Activated naive CD8-positive, alpha-beta T cell treated with anti-CD3 and anti-CD28 coated beads, Interleukin-2, amount 10 ng/mL, durations not matched to agents 7 days and 5 days (primary cell): ENCODE results near the gene LEKR1. TPM values are rescaled to one million over a fixed set of nuclear protein-coding genes. Genes with fewer than 3 reads are reported as not detected.

ENCODE experiments used
- ATAC-seq: fragments of 150-1000 bp; cut with Tn5 transposase; one replicate; pipeline ENCODE4 v1.10.0; 2021; ENCODE audit warnings: low read depth, moderate library complexity
- POLR2A ChIA-PET: fragments of 350-600 bp; sonication (Branson Sonifier 250); formaldehyde crosslinking; loops from one replicate; lab custom pipeline; 2021; ENCODE audit warnings: antibody characterized with exemption; lab: Charles Lee
- DNase-seq: peaks from one replicate; pipeline ENCODE4 v3.0.0; 2021
- H3K27ac Mint-ChIP-seq: one replicate; pipeline ENCODE4 v1.8.0; 2022; ENCODE audit warnings: mild to moderate bottlenecking, mixed read lengths
- H3K27me3 Mint-ChIP-seq: one replicate; pipeline ENCODE4 v1.8.0; 2022; ENCODE audit warnings: mild to moderate bottlenecking, moderate library complexity, mixed read lengths
- H3K36me3 Mint-ChIP-seq: one replicate; pipeline ENCODE4 v1.8.0; 2021; ENCODE audit warnings: mild to moderate bottlenecking, mixed read lengths
- H3K4me1 Mint-ChIP-seq: one replicate; pipeline ENCODE4 v1.8.0; 2021; ENCODE audit warnings: mixed read lengths
- H3K4me3 Mint-ChIP-seq: one replicate; pipeline ENCODE4 v1.8.0; 2022; ENCODE audit warnings: mild to moderate bottlenecking, moderate library complexity, mixed read lengths
- H3K9me3 Mint-ChIP-seq: one replicate; pipeline ENCODE4 v1.8.0; 2021; ENCODE audit warnings: mixed read lengths
- total RNA-seq, 2 experiments: library from RNA; stranded (reverse); gene quantifications; one replicate each; pipeline ENCODE4 v1.2.3, GENCODE V29; 2021

Gene LEKR1
- total RNA-seq, 2 experiments from 2014 or later, result 1.3 to 1.5 TPM

DNA sequence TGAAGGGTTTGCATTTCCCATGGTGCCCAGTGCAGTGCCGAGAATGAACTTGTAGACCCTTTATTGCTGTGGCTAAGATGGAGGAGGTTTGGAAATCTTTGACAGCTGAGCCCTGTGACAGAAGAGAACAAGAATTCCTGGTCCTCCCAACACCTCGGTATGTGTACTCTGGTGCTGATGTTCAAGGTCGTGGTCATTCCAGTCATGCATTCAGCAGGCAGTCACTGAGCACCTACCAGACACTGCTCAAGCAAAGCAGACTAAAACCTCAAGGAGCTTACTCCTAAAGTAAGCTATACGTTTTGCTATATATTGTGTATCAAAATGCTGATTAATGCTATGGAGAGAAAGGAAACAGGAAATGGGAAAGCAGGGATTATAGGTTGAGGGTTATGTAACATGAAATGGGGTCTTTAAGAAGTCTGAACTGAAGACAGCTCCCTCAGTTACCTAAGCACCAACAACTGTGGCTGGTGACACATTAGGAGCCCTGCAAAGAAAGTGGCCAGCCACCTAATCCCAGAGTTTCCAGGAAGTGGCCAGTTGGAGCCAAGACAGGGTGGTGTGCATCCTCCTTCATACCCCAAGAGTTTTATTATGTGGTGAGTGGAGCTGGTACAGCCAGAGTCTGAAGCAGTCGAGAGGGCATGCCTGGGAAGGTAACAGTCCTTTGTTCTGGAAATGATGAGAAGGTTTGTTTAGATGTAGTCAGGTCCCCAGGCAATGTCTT, 268.8 kb downstream of the LEKR1 start:
- ATAC-seq (no peak), DNase-seq (no peak)
- Mint-ChIP-seq H3K27me3 (no peaks in the 10 kb centered on the region), H3K36me3 (peaks cover 2% of the 10 kb centered on the region), H3K9me3 (no peaks in the 10 kb centered on the region), H3K4me1 (peaks cover 22% of the 10 kb centered on the region), H3K27ac (peak overlapping the region; percentile 4), H3K4me3 (no peak overlapping the region)
- POLR2A ChIA-PET, result no interaction called here

Other genes with a start within 250 kb of the LEKR1 start
- gene TIPARP, start 151.8 kb upstream of the LEKR1 start, total RNA-seq, result 10 to 100 TPM; 50.9 to 59.9 TPM